ENCODE data around the gene OR4D11. TPM values are rescaled to one million over a fixed set of nuclear protein-coding genes. Genes with fewer than 3 reads are reported as not detected.

The OR4D11 gene
- total and polyA plus RNA-seq, 10 of the 15 experiments (the other 5 are each of a cell fraction or from before 2014, with no cell fraction given): not detected

GRCh38 chr11:59553323-59553722 is 49.9 kb downstream of the OR4D11 start:
- CTCF ChIA-PET: no interaction called here
- Histone ChIP-seq H3K9me3 (replicated peaks; ENCODE audit: control insufficient read depth, insufficient read depth, low read length) (no peaks in the 10 kb centered on the region), H4K20me1 (ENCODE audit: control insufficient read depth, insufficient read depth) (no peaks in the 10 kb centered on the region), H3K4me1 (ENCODE audit: control insufficient read depth, insufficient read depth, low read length) (no peaks in the 10 kb centered on the region), H3K27ac (ENCODE audit: control insufficient read depth, insufficient read depth) (no peak overlapping the region), H3K27me3 (replicated peaks in 1 of 2; ENCODE audit: control insufficient read depth in 2 of 2, insufficient read depth in 2 of 2, low read length in 1 of 2) (no peaks in the 10 kb centered on the region), H3K9ac (ENCODE audit: control insufficient read depth, insufficient read depth, low read length) (no peak overlapping the region), H3K79me2 (ENCODE audit: control insufficient read depth, insufficient read depth, low read length) (no peaks in the 10 kb centered on the region), H3K4me2 (ENCODE audit: control insufficient read depth, insufficient read depth) (no peak overlapping the region), H2AFZ (ENCODE audit: control insufficient read depth, low read depth, low read length) (no peak overlapping the region), H3K36me3 (ENCODE audit: control insufficient read depth in 2 of 2, insufficient read depth in 2 of 2, low read length in 1 of 2) (no peaks in the 10 kb centered on the region), H3K4me3 (no peak overlapping the region)
- in situ Hi-C loops (cut with MboI) (loop anchor here (5.0 to 10.0 kb wide), 5 partner anchors 114 to 979 kb away; partner anchors contain the start of genes DTX4, LPXN, MPEG1 and MS4A6A), intact Hi-C loops (cut with micrococcal nuclease; ENCODE audit: unreplicated experiment) (loop anchor here (5.0 to 10.0 kb wide), 3 partner anchors 64 to 979 kb away; partner anchors contain the start of genes LPXN, OSBP and ZFP91)
- RAD21 ChIA-PET (ENCODE audit: unreplicated experiment): no interaction called here
- SMC1A ChIA-PET (ENCODE audit: uncharacterized antibody, unreplicated experiment): interaction anchor here (1.0 kb wide), 2 partner anchors 13 to 16 kb away, joined by 3 read pairs; no protein-coding TSS in a partner anchor
- TF ChIP-seq RFX5 (IDR thresholded peaks at IDR 0.05; ENCODE audit: low read depth, low read length) (no peak), POLR2AphosphoS5 (IDR thresholded peaks at IDR 0.05; ENCODE audit: low read length) (no peak), ZNF687 (IDR thresholded peaks at IDR 0.05) (no peak)
- TF ChIP-seq, protein P1, sequence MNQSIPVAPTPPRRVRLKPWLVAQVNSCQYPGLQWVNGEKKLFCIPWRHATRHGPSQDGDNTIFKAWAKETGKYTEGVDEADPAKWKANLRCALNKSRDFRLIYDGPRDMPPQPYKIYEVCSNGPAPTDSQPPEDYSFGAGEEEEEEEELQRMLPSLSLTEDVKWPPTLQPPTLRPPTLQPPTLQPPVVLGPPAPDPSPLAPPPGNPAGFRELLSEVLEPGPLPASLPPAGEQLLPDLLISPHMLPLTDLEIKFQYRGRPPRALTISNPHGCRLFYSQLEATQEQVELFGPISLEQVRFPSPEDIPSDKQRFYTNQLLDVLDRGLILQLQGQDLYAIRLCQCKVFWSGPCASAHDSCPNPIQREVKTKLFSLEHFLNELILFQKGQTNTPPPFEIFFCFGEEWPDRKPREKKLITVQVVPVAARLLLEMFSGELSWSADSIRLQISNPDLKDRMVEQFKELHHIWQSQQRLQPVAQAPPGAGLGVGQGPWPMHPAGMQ (IDR thresholded peaks at IDR 0.05; ENCODE audit: borderline replicate concordance): no peak
- POLR2A ChIA-PET: no interaction called here
- no peak for ATAC-seq
- BruUV-seq (replicated peaks): no TSS peak
- no peak for DNase-seq (ENCODE audit: low read depth, low spot score)
- no peak for FAIRE-seq
- WGBS (ENCODE audit: insufficient coverage, insufficient replicate concordance, low lambda C conversion rate, missing lambda C conversion rate): 92% methylated on average over 21 of the region's 21 CpGs

Other genes with a start within 250 kb of the OR4D11 start
Only the 7 nearest of the 9 such genes appear.
- not detected in 2 replicates for gene OR5AN1, start 144.7 kb upstream of the OR4D11 start, total RNA-seq (2014; rRNA removed)
- gene OR5AN1, start 144.7 kb upstream of the OR4D11 start, total RNA-seq (2014; rRNA removed; fragmentation: Illumina TruSeq; extraction: Trizol): not detected in 2 replicates
- not detected in 2 replicates for gene OR5AN1, start 144.7 kb upstream of the OR4D11 start, total RNA-seq (2021)
- gene OR5AN1, start 144.7 kb upstream of the OR4D11 start, polyA plus RNA-seq (2011; rRNA removed): not detected in 2 replicates
- not detected in 2 replicates for gene OR5AN1, start 144.7 kb upstream of the OR4D11 start, polyA plus RNA-seq (2014; fragmentation: Illumina TruSeq; extraction: Trizol)
- gene OR5AN1, start 144.7 kb upstream of the OR4D11 start, polyA plus RNA-seq (2014; fragmentation: Nextera tagmentation; extraction: Ambion mirVana): not detected
- not detected in 2 replicates for gene OR5AN1, start 144.7 kb upstream of the OR4D11 start, polyA plus RNA-seq (2014; rRNA removed)
- not detected for gene OR5AN1, start 144.7 kb upstream of the OR4D11 start, polyA plus RNA-seq (2016; fragmentation: Nextera tagmentation; extraction: Ambion mirVana)
- gene OR5A2, start 77.2 kb upstream of the OR4D11 start, total RNA-seq (2014; rRNA removed): not detected in 2 replicates
- not detected in 2 replicates for gene OR5A2, start 77.2 kb upstream of the OR4D11 start, total RNA-seq (2014; rRNA removed; fragmentation: Illumina TruSeq; extraction: Trizol)
- gene OR5A2, start 77.2 kb upstream of the OR4D11 start, total RNA-seq (2021): not detected in 2 replicates
- not detected in 2 replicates for gene OR5A2, start 77.2 kb upstream of the OR4D11 start, polyA plus RNA-seq (2011; rRNA removed)
- gene OR5A2, start 77.2 kb upstream of the OR4D11 start, polyA plus RNA-seq (2014; fragmentation: Illumina TruSeq; extraction: Trizol): not detected in 2 replicates
- not detected for gene OR5A2, start 77.2 kb upstream of the OR4D11 start, polyA plus RNA-seq (2014; fragmentation: Nextera tagmentation; extraction: Ambion mirVana)
- not detected in 2 replicates for gene OR5A2, start 77.2 kb upstream of the OR4D11 start, polyA plus RNA-seq (2014; rRNA removed)
- gene OR5A2, start 77.2 kb upstream of the OR4D11 start, polyA plus RNA-seq (2016; fragmentation: Nextera tagmentation; extraction: Ambion mirVana): not detected
- not detected in 2 replicates for gene OR5A1, start 67.1 kb upstream of the OR4D11 start, total RNA-seq (2014; rRNA removed)
- gene OR5A1, start 67.1 kb upstream of the OR4D11 start, total RNA-seq (2014; rRNA removed; fragmentation: Illumina TruSeq; extraction: Trizol): not detected in 2 replicates
- not detected in 2 replicates for gene OR5A1, start 67.1 kb upstream of the OR4D11 start, total RNA-seq (2021)
- gene OR5A1, start 67.1 kb upstream of the OR4D11 start, polyA plus RNA-seq (2011; rRNA removed): not detected in 2 replicates
- gene OR5A1, start 67.1 kb upstream of the OR4D11 start, polyA plus RNA-seq (2014; fragmentation: Illumina TruSeq; extraction: Trizol): not detected in 2 replicates
- not detected for gene OR5A1, start 67.1 kb upstream of the OR4D11 start, polyA plus RNA-seq (2014; fragmentation: Nextera tagmentation; extraction: Ambion mirVana)
- gene OR5A1, start 67.1 kb upstream of the OR4D11 start, polyA plus RNA-seq (2014; rRNA removed): not detected in 2 replicates
- not detected for gene OR5A1, start 67.1 kb upstream of the OR4D11 start, polyA plus RNA-seq (2016; fragmentation: Nextera tagmentation; extraction: Ambion mirVana)
- gene OR4D6, start 46.6 kb upstream of the OR4D11 start, total RNA-seq (2014; rRNA removed): not detected in 2 replicates
- gene OR4D6, start 46.6 kb upstream of the OR4D11 start, total RNA-seq (2014; rRNA removed; fragmentation: Illumina TruSeq; extraction: Trizol): not detected in 2 replicates
- not detected in 2 replicates for gene OR4D6, start 46.6 kb upstream of the OR4D11 start, total RNA-seq (2021)
- gene OR4D6, start 46.6 kb upstream of the OR4D11 start, polyA plus RNA-seq (2011; rRNA removed): not detected in 2 replicates
- not detected in 2 replicates for gene OR4D6, start 46.6 kb upstream of the OR4D11 start, polyA plus RNA-seq (2014; fragmentation: Illumina TruSeq; extraction: Trizol)
- not detected for gene OR4D6, start 46.6 kb upstream of the OR4D11 start, polyA plus RNA-seq (2014; fragmentation: Nextera tagmentation; extraction: Ambion mirVana)
- not detected in 2 replicates for gene OR4D6, start 46.6 kb upstream of the OR4D11 start, polyA plus RNA-seq (2014; rRNA removed)
- gene OR4D6, start 46.6 kb upstream of the OR4D11 start, polyA plus RNA-seq (2016; fragmentation: Nextera tagmentation; extraction: Ambion mirVana): not detected
- gene OR4D10, start 30.3 kb upstream of the OR4D11 start, total RNA-seq (2014; rRNA removed): not detected in 2 replicates
- gene OR4D10, start 30.3 kb upstream of the OR4D11 start, total RNA-seq (2014; rRNA removed; fragmentation: Illumina TruSeq; extraction: Trizol): not detected in 2 replicates
- gene OR4D10, start 30.3 kb upstream of the OR4D11 start, total RNA-seq (2021): not detected in 2 replicates
- not detected in 2 replicates for gene OR4D10, start 30.3 kb upstream of the OR4D11 start, polyA plus RNA-seq (2011; rRNA removed)
- gene OR4D10, start 30.3 kb upstream of the OR4D11 start, polyA plus RNA-seq (2014; fragmentation: Illumina TruSeq; extraction: Trizol): not detected in 2 replicates
- gene OR4D10, start 30.3 kb upstream of the OR4D11 start, polyA plus RNA-seq (2014; fragmentation: Nextera tagmentation; extraction: Ambion mirVana): not detected
- gene OR4D10, start 30.3 kb upstream of the OR4D11 start, polyA plus RNA-seq (2014; rRNA removed): not detected in 2 replicates
- gene OR4D10, start 30.3 kb upstream of the OR4D11 start, polyA plus RNA-seq (2016; fragmentation: Nextera tagmentation; extraction: Ambion mirVana): not detected
- gene OR4D9, start 8.0 kb downstream of the OR4D11 start, total RNA-seq (2014; rRNA removed): not detected in 2 replicates
- gene OR4D9, start 8.0 kb downstream of the OR4D11 start, total RNA-seq (2014; rRNA removed; fragmentation: Illumina TruSeq; extraction: Trizol): not detected in 2 replicates
- not detected in 2 replicates for gene OR4D9, start 8.0 kb downstream of the OR4D11 start, total RNA-seq (2021)
- not detected in 2 replicates for gene OR4D9, start 8.0 kb downstream of the OR4D11 start, polyA plus RNA-seq (2011; rRNA removed)
- gene OR4D9, start 8.0 kb downstream of the OR4D11 start, polyA plus RNA-seq (2014; fragmentation: Illumina TruSeq; extraction: Trizol): not detected in 2 replicates
- not detected for gene OR4D9, start 8.0 kb downstream of the OR4D11 start, polyA plus RNA-seq (2014; fragmentation: Nextera tagmentation; extraction: Ambion mirVana)
- not detected in 2 replicates for gene OR4D9, start 8.0 kb downstream of the OR4D11 start, polyA plus RNA-seq (2014; rRNA removed)
- gene OR4D9, start 8.0 kb downstream of the OR4D11 start, polyA plus RNA-seq (2016; fragmentation: Nextera tagmentation; extraction: Ambion mirVana): not detected
- 22.5 and 23.5 TPM in 2 replicates for gene OSBP, start 112.2 kb downstream of the OR4D11 start, total RNA-seq (2014; rRNA removed)
- 24.6 and 26.8 TPM in 2 replicates for gene OSBP, start 112.2 kb downstream of the OR4D11 start, total RNA-seq (2014; rRNA removed; fragmentation: Illumina TruSeq; extraction: Trizol)
- 34.9 and 36.0 TPM in 2 replicates for gene OSBP, start 112.2 kb downstream of the OR4D11 start, total RNA-seq (2021)
- gene OSBP, start 112.2 kb downstream of the OR4D11 start, polyA plus RNA-seq (2011; rRNA removed): 27.7 and 28.8 TPM in 2 replicates
- 41.2 and 49.2 TPM in 2 replicates for gene OSBP, start 112.2 kb downstream of the OR4D11 start, polyA plus RNA-seq (2014; fragmentation: Illumina TruSeq; extraction: Trizol)
- gene OSBP, start 112.2 kb downstream of the OR4D11 start, polyA plus RNA-seq (2014; fragmentation: Nextera tagmentation; extraction: Ambion mirVana): 10 to 100 TPM in 1 of 2 experiments, 1 to 10 TPM in 1; 9.8 to 10.7 TPM
- gene OSBP, start 112.2 kb downstream of the OR4D11 start, polyA plus RNA-seq (2014; rRNA removed): 19.3 and 20.9 TPM in 2 replicates
- gene OSBP, start 112.2 kb downstream of the OR4D11 start, polyA plus RNA-seq (2016; fragmentation: Nextera tagmentation; extraction: Ambion mirVana): 10 to 100 TPM in 1 of 2 experiments, 1 to 10 TPM in 1; 5.9 to 11.8 TPM